Occipital lobe (tissue), 2 donors: Measurements from ENCODE around the gene DPCD. TPM values are rescaled to one million over a fixed set of nuclear protein-coding genes. Genes with fewer than 3 reads are reported as not detected.

Source experiments
- DNase-seq: peaks from one replicate; lab custom pipeline; 2025; lab: John Stamatoyannopoulos, UW
- total RNA-seq: library from RNA; depleted of rRNA; stranded (reverse); fragments of >200 nt; gene quantifications from one replicate; pipeline ENCODE4 v1.2.3, GENCODE V29; 2014

DPCD gene
- total RNA-seq, 1 donor from 2014 or later, result 12.5 TPM

GRCh38 chr10:101567165-101568006 lies 20.7 kb upstream of the DPCD start:
- no peak for DNase-seq

- DNase-seq, result no peak
Measured at GRCh38 chr10:101568054-101568745, 19.9 kb upstream of the DPCD start.

- DNase-seq, result no peak
Measured at GRCh38 chr10:101569323-101569621, 18.8 kb upstream of the DPCD start.

GRCh38 chr10:101569622-101570427 lies 18.3 kb upstream of the DPCD start:
- no peak for DNase-seq

- DNase-seq, result peak; percentile 51
Measured at GRCh38 chr10:101570428-101571270, 17.5 kb upstream of the DPCD start.

- DNase-seq, result no peak
Measured at GRCh38 chr10:101571271-101571925, 16.7 kb upstream of the DPCD start.

- DNase-seq, result no peak
Measured at GRCh38 chr10:101572126-101572525, 16.0 kb upstream of the DPCD start.

GRCh38 chr10:101572785-101573184 lies 15.3 kb upstream of the DPCD start:
- DNase-seq, result no peak

GRCh38 chr10:101573885-101574753 lies 14.0 kb upstream of the DPCD start:
- no peak for DNase-seq

GRCh38 chr10:101575091-101575490 lies 13.0 kb upstream of the DPCD start:
- no peak for DNase-seq

- DNase-seq, result no peak
Measured at GRCh38 chr10:101575580-101576210, 12.4 kb upstream of the DPCD start.

GRCh38 chr10:101576211-101576863 lies 11.8 kb upstream of the DPCD start:
- no peak for DNase-seq

- no peak for DNase-seq
Measured at GRCh38 chr10:101577121-101577871, 10.8 kb upstream of the DPCD start.

GRCh38 chr10:101578192-101578591 lies 9.9 kb upstream of the DPCD start:
- DNase-seq, result no peak

- DNase-seq, result no peak
Measured at GRCh38 chr10:101578803-101579515, 9.2 kb upstream of the DPCD start.

- no peak for DNase-seq
Measured at GRCh38 chr10:101579516-101579870, 8.6 kb upstream of the DPCD start.
